Measurements from ENCODE around the gene RNASEL. TPM values are rescaled to one million over a fixed set of nuclear protein-coding genes. Genes with fewer than 3 reads are reported as not detected.

RNASEL gene
- total RNA-seq, 4 donors from 2014 or later: 6.5 to 14.5 (median 10.6) TPM

GRCh38 chr1:182611326-182611725 lies 22.3 kb upstream of the RNASEL start:
- peaks cover 0 to 21% (median 7%) of the 10 kb centered on the region in 3 donors for H3K4me1 ChIP-seq
- WGBS, 2 donors (ENCODE audit: low coverage in 1 of 2): 43% methylated on average over 1 of the region's 1 CpG; no CpG with 5 or more reads in 1 of the 2 donors
- no peak for ATAC-seq
- no peaks in the 10 kb centered on the region for H3K36me3 ChIP-seq
- no peak overlapping the region for H3K4me3 ChIP-seq
- no peak overlapping the region for H3K27ac ChIP-seq
- no peaks in the 10 kb centered on the region for H3K27me3 ChIP-seq
- no peaks in the 10 kb centered on the region for H3K9me3 ChIP-seq
- no peak for TF ChIP-seq CTCF (IDR thresholded peaks at IDR 0.05)
- TF ChIP-seq POLR2A (IDR thresholded peaks at IDR 0.05): no peak

GRCh38 chr1:182610606-182611194 lies 21.6 kb upstream of the RNASEL start:
- Histone ChIP-seq H3K9me3 (no peaks in the 10 kb centered on the region), H3K27ac (no peak overlapping the region), H3K36me3 (no peaks in the 10 kb centered on the region), H3K4me3 (no peak overlapping the region), H3K27me3 (no peaks in the 10 kb centered on the region), H3K4me1 (peaks cover 0 to 15% (median 4%) of the 10 kb centered on the region in 3 donors)
- WGBS, 2 donors (ENCODE audit: low coverage in 1 of 2): 50 to 74% methylated on average over 2 to 4 of the region's 6 CpGs
- no peak for ATAC-seq
- TF ChIP-seq POLR2A (IDR thresholded peaks at IDR 0.05): no peak
- TF ChIP-seq POLR2AphosphoS5 (IDR thresholded peaks at IDR 0.05): no peak
- no peak for TF ChIP-seq CTCF (IDR thresholded peaks at IDR 0.05)
- no peak for TF ChIP-seq EP300 (IDR thresholded peaks at IDR 0.05)

GRCh38 chr1:182608845-182609610 lies 20.0 kb upstream of the RNASEL start:
- Histone ChIP-seq H3K4me3 (no peak overlapping the region), H3K36me3 (no peaks in the 10 kb centered on the region), H3K9me3 (no peaks in the 10 kb centered on the region), H3K27ac (peak overlapping the region in 2 of 4 donors; percentile 37 to 43), H3K27me3 (no peaks in the 10 kb centered on the region), H3K4me1 (peaks cover 0 to 11% (median 7%) of the 10 kb centered on the region in 3 donors)
- TF ChIP-seq POLR2A (IDR thresholded peaks at IDR 0.05): no peak
- no peak for TF ChIP-seq POLR2AphosphoS5 (IDR thresholded peaks at IDR 0.05)
- TF ChIP-seq CTCF (IDR thresholded peaks at IDR 0.05): no peak
- no peak for TF ChIP-seq EP300 (IDR thresholded peaks at IDR 0.05)
- WGBS, 2 donors (ENCODE audit: low coverage in 1 of 2): 74 to 84% methylated on average over 8 to 9 of the region's 9 CpGs
- ATAC-seq: no peak

GRCh38 chr1:182608236-182608635 lies 19.2 kb upstream of the RNASEL start:
- Histone ChIP-seq H3K36me3 (no peaks in the 10 kb centered on the region), H3K27ac (no peak overlapping the region), H3K4me3 (no peak overlapping the region), H3K27me3 (no peaks in the 10 kb centered on the region), H3K9me3 (no peaks in the 10 kb centered on the region), H3K4me1 (peaks cover 0 to 16% (median 11%) of the 10 kb centered on the region in 3 donors)
- TF ChIP-seq CTCF (IDR thresholded peaks at IDR 0.05) (no peak), POLR2A (IDR thresholded peaks at IDR 0.05) (no peak), POLR2AphosphoS5 (IDR thresholded peaks at IDR 0.05) (no peak), EP300 (IDR thresholded peaks at IDR 0.05) (no peak)
- ATAC-seq: no peak
- 88 to 92% methylated on average over 2 of the region's 2 CpGs for WGBS, 2 donors (ENCODE audit: low coverage in 1 of 2)

GRCh38 chr1:182607566-182607965 lies 18.5 kb upstream of the RNASEL start:
- no peak for ATAC-seq
- Histone ChIP-seq H3K27me3 (no peaks in the 10 kb centered on the region), H3K4me3 (no peak overlapping the region), H3K36me3 (no peaks in the 10 kb centered on the region), H3K9me3 (no peaks in the 10 kb centered on the region), H3K27ac (no peak overlapping the region), H3K4me1 (peaks cover 0 to 23% (median 11%) of the 10 kb centered on the region in 3 donors)
- WGBS, 2 donors (ENCODE audit: low coverage in 1 of 2): 72 to 81% methylated on average over 1 of the region's 1 CpG
- TF ChIP-seq CTCF (IDR thresholded peaks at IDR 0.05) (no peak), POLR2A (IDR thresholded peaks at IDR 0.05) (no peak), POLR2AphosphoS5 (IDR thresholded peaks at IDR 0.05) (no peak), EP300 (IDR thresholded peaks at IDR 0.05) (no peak)

All from gastroesophageal sphincter (tissue), 4 donors.